Non-pigmented ciliary epithelial cell (primary cell): Measurements from ENCODE around the gene SGCD.
"Not testable (repeated sequence)": the region's sequence is repeated elsewhere in the genome, so short reads cannot be mapped to it uniquely, and the experiment has no call there.

Experiments used
- DNase-seq: peaks from one replicate; pipeline ENCODE4 v3.0.0-alpha.2; 2010; ENCODE audit warnings: low read depth

SGCD gene

DNA sequence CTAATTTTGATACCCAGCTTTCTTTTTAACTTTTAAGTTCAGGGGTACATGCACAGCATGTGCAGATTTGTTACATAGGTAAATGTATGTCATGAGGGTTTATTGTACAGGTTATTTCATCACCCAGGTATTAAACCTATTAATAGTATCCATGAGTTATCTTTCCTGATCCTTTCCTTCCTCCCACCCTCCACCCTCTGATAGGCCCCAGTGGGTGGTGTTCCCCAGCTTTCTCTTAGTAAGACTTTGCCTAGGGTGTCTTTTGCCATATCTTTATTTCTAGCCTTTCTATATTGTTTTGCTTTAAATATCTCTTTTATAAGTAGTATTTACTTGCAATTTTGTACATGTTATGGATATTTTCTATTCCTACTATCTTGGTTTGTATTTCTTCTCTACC lies 243.7 kb downstream of the SGCD start:
- DNase-seq: no peak

DNA sequence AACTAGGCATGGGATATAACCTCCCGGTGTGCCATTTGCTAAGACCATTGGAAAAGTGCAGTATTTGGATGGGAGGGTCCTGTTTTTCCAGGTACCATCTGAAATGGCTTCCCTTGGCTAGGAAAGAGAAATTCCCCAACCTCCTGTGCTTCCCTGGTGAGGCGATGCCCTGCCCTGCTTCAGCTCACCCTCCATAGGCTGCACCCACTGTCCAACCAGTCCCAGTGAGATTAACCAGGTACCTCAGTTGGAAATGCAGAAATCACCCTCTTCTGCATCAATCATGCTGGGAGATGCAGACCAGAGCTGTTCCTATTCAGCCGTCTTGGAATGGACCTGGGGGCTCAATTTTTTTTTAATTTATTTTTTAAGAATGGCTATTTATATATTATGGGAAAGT lies 254.8 kb downstream of the SGCD start:
- DNase-seq: no peak

DNA sequence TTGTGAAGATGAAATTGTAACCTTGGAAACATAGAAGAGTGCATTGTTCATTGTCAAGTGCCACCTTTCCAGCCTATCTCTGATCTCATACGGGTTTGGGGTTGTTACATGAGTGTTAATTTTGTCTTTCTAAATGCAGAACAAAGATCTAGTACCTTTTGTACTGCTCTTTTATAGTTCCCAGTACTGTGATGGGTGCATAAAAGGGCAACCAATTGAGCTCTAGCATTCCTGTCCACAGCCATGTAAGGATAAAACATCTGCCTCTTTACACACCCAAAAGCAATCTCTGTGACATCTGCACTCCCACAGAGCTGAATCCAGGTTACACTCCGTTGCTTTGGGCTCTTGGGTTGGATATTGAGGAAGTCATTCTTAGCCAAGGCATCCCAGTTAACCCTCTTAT lies 255.2 kb downstream of the SGCD start:
- no peak for DNase-seq

DNA sequence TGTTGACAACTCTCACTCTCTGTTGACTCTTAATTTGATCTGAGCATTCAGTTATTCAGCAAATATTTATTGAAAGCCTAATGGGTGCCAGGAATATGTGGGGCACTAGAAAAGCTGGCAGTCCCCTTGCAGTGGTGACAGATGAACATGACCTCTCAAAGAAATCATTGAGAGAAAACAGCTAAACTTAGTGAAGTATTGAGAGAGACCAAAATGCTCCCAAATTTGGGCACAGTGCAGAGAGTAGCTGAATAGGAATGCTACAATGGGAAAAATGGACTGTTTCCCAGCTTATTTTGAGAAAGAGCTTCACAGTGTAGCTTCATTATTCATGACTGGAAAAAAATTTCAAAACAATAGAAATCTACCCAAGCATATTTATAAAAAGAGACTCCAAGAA lies 257.9 kb downstream of the SGCD start:
- DNase-seq: no peak

DNA sequence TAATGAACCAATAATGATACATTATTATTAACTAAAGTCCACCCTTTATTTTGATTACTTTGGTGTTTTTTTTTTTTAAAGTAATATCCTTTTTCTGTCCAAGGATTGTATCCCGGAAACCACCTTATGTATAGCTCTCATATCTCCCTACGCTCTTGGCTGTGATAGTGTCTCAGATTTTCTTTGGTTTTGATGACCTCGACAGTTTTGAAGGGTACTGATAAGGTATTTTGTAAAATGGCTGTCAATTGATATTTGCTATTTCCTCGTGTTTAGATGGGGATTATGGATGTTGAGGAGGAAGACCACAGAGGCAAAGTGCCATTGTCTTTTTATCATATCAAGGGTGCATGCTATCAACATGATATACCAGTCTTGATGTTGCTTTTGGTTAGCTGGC lies 259.0 kb downstream of the SGCD start:
- DNase-seq: no peak

DNA sequence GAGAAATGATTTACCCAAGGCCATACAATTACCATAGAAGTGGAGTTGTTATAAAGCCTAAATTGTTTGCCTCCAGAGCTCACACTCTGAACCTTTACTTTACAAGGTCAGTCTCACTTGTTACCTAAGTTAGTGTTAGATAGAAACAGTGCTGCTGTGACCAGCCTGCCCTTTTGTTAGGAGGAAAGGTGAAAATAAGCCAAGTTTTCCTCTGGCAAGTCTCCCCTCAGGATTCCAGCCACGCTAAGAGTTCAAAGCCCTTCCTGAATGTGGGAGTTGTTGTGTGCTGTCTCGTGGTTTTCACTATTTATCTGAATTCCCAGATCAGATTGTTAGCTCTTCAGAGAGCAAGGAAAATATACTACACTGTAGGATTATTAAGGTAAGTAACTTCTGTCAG lies 260.0 kb downstream of the SGCD start:
- no peak for DNase-seq

DNA sequence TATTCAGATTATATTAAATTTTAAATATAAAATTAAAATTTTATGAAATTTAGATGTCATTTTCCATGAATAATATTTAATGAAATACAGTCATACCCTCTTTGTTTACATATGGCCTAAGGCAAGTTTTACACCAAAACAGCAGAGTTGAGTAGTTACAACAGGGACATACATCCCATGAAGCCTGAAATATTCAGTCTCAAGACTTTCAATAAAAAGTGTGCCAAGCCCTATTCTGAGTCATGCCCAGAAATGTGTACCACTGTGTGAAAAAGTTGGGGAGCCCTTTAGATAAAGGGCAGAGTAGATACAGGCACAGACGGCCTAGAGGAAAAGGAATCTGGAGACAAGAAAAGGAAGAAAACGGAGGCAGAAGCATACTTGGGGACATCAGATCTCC lies 261.3 kb downstream of the SGCD start:
- no peak for DNase-seq

DNA sequence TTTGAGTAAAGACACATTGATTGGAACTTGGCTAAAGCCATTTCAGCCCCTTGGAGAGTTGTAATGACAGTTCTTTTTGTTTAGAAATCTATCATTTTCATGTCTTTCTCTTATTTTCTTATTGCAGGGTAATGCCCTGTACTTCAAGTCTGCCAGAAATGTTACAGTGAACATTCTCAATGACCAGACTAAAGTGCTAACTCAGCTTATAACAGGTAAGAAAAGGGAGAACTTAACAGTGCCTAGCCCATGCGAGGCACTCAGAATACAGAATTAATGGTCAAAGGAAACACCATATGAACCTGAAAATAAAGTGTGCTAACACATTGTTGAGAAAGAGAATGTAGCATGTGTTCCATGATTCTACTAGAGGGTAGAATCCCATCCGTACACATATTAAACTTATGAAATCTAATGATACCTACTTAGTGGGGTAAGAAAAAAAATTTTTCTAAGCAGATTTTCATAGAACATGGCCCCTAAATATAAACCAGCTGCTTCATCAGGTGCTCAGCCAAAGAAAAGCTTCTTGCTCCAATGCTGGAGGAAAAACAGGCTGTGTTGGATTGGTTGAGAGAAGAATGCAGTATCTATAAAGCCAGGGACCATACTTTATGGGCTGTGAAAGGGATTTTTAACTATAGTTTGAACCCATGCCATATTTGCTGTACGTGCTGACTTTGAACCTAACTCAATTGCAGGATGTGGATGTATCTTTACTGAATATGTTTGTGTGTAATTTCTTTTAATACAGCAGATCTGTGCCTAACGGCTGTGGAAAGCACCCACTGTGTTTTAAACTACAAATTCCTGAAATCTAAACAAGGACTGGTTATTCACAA lies 262.4 kb downstream of the SGCD start:
- DNase-seq: no peak

DNA sequence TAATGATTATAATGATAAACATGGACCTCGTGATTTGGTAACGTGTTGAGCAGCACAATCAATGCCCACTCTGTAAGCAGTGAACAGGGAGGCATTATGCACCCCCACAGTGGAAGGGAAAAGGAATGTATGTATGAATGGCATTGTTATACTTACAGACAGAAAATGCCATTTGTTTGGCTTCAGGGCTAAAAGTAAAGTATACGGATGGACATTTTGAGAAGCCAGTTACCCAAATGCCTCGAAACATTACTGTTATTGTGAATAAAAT lies 262.9 kb downstream of the SGCD start:
- DNase-seq: no peak

DNA sequence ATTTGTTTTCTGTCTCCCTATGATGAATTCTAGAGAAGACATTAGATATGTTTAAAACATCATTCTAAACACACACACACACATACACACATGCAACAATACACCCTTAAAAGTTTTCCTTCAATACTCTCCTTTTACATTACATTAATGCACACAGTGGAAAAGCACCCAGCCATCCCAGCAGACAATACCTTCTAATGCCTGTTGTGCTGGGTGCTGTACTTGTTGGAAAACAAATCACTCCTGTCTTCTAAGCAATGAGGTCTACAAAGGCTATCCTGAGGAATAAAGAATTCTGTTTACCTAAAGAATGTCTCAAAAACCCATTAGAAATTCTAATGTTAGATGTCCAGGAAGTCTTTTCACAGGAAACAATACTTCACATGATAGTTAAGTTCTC lies 264.0 kb downstream of the SGCD start:
- no peak for DNase-seq

DNA sequence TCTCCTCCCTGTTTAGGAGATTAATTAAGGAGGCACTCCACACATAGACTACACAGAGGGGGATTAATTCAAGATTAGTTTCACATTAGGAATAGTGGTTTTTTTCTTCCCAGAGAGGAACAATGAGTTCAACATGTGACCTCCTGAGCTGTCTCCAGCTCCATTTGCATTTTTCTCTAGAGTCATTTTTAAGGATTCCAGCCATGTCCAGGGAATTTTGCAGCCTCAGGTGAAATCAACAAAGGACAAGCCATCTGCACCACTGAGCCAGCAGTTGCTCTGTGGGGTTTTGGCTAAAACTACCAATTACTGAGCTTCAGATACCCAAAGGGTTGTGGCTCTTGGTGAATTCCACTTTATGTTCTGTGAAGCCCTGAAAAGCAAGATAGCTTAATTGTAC lies 264.7 kb downstream of the SGCD start:
- no peak for DNase-seq

DNA sequence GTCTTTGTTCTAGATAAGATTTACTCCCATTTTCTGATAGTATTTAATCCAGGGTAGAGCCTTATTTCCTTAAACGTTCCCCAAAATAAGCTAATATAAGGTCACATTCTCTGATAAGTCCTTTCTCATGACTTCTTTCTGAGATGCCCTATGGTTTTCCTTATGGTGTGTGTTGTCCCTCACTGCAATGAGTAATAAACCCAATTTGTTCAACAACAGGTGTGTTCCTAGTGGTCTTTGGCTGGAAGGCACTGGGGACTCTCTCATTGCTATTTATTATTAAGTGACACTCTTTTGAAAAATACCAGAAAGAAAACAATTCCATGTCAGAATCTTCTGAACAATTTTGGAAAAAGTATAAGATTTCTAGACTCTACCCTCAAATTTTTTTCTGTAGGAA lies 266.6 kb downstream of the SGCD start:
- DNase-seq: no peak

DNA sequence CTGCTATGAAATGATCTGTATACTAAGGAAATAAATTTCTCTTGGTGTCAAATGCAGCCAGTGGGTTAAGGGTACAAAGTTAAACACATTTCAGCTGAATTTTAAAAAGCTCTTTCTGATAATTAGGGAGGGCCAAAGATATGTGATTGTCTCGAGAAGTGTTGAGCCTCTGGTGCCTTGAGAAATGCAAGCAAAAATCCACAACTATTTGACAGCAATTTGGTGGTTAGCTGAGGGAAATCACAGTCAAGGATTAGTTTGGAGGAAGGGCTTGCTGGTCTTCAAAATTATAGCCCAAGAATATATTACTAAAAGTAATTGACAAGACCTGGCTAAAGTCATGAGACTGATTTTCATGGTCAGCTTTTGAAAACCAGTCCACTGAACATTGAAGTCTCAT lies 267.4 kb downstream of the SGCD start:
- DNase-seq: no peak

DNA sequence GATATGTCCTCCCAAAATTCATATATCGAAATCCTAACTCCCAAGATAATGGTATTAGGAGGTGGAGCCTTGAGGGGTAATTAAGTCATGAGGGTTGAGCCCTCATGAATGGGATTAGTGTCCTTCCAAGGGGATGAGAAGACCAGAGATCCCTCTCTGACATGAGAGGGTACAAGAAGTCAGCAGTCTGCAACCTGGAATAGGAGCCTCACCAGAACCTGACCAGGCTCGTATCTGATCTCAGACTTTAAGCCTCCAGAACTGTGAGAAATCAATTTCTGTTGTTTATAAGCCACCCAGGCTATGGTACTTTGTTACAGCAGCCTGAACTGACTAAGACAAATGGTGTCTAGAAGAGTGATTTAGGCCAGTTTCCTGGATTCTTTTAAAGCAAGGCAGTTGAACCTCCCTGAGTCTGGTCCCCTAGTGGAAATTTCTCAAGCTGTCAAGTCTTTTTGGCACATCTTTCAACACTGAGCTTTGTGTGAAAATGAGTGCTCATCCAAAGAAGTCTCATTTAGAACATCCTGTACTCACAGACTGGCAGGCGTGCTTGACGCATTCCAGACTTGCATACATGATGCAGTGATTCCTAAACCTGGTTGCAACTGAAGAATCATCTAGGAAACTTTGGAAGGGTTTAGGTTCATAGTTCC lies 268.3 kb downstream of the SGCD start:
- no peak for DNase-seq

DNA sequence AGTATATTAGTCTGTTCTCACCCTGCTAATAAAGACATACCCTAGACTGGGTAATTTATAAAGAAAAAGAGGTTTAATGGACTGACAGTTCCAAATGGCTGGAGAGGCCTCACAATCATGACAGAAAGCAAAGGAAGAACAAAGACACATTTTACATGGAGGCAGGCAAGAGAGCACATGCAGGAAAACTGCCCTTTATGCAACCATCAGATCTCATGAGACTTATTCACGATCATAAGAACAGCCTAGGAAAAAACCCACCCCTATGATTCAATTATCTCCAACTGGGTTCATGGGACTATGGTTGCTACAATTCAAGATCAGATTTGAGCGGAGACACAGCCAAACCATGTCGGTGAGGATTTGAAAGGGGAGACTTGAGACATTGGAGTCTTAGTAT lies 270.3 kb downstream of the SGCD start:
- DNase-seq: no peak

DNA sequence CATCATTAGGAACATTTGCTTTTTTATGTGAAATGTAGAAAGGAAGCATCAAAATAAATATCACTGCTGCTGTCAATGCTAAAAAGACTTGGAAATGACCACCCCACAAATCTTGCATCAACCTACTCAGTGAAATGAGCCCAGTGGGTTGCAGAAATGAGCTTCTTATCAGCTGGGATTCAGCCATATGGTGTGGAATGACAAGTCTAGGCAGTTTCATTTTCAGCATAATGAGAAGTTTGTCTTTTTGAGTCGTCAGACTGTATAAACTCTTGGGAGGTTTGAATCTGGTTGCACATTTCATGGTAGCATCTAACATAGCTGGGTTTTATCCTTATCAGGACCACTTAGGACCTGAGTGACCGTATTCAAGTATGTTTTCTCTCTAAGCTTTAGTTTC lies 272.0 kb downstream of the SGCD start:
- no peak for DNase-seq

DNA sequence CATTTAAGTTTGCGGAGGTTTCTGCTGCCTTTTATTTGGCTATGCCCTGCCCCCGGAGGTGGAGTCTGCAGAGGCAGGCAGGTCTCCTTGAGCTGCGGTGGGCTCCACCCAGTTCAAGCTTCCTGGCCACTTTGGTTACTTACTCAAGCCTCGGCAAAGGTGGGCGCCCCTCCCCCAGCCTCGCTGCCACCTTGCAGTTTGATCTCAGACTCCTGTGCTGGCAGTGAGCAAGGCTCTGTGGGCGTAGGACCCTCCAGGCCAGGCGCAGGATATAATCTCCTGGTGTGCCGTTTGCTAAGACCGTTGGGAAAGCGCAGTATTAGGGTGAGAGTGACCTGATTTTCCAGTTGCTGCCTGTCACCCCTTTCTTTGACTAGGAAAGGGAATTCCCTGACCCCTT lies 283.6 kb downstream of the SGCD start:
- not testable (repeated sequence) for DNase-seq

DNA sequence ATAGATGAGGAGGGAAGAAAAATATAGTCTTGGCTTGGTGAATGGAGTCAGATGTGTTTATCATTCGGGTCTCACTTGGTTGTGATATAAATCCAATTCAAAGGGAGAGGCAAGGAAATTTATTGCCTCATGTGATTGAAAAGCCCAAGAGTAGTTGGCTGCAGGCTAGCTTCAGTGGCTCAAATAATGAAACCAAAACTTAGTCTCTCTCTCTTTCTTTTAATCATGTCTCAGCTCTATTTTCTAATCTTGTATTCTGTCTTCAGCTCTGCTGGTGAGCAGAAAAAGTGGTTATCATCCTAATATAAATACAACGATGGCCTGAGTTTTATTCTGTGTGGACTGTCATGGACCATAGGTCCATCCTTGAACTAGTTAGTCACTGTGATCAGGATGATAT lies 288.9 kb downstream of the SGCD start:
- no peak for DNase-seq

DNA sequence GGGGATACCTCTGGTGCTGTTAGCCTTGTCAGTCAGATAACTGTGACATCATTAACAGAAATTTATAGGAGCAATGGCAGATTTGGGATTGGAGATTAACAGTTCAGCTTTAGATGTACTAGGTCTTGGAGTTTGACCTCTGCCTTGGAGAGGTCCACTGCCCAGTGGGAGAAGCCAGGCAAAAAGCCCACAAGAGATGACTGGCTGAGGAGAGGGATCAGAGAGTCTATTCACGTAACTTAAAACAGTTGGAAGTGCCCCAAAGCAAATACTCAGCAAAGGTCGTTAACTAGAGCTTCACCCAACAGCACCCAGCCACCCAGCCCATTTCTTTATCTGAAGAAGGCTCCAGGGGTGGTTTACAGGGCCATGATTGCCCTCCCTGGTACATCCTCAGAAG lies 290.5 kb downstream of the SGCD start:
- DNase-seq: no peak

DNA sequence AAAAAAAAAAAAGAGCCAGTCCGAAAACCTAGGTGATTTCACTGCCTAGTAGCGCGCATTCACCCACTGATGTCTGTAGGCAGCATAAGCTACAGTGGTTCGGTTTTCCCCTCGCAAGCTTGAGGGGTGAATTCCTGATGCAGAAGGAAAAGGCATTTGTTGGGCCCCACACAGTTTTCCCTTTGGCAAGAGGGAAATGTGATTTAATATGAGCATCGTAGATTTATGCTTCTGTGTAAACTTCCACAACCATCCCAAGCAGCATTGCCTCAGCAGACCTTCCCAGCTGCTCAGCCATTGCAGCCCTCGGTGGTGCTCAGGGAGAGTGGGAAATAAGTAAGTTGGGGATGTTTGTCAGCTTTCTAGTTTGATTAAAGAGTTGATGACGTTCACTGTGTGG lies 291.6 kb downstream of the SGCD start:
- DNase-seq: no peak

DNA sequence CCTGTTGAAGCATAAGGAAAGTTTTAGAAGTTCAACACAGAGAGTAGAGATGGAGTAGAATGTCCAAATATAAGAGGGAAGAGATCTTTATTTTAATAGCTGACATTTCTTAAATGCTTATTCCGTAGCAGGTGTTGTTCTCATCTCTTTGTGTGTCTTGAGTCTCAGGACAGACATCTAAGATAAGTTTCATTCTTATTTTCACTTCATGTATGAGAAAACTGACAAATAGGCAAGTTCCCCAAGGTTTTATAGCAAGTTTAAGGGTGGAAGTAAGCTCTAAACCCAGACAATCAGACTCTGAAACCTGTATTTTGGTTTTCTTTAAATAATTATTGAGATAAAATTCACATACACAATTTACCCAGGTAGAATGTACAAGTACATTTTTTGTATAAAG lies 294.8 kb downstream of the SGCD start:
- DNase-seq: no peak

DNA sequence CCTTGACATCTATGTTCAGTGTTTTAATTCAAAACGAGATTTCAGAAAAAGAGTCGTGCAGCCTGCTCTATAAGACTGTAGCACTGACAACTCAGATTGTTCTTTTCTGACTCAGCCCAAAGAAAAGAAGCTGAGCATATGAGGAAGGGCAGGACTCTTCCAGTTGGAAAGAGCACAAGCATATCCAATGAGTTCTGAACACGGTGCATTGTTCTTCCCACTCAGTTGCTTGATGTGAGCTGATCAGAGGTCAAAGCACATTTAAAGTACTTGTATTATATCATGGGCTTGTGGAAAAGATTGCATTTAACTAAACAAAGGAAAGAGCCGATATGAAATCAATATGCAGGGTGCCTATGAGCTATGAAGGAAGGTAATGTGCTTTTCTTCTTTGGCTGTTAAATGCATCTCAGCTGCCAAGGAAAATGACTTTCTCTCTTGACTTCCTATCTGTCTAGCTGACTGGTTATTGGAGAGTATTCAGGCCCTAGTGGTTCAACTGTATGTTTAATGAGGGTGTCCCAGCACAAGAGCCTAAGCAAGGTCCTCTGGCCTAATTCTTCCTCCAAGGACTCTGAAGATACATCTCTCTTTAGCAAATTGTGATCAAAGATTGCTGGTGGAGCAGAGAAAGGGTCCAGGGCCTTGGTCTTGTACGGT lies 296.5 kb downstream of the SGCD start:
- DNase-seq: no peak

DNA sequence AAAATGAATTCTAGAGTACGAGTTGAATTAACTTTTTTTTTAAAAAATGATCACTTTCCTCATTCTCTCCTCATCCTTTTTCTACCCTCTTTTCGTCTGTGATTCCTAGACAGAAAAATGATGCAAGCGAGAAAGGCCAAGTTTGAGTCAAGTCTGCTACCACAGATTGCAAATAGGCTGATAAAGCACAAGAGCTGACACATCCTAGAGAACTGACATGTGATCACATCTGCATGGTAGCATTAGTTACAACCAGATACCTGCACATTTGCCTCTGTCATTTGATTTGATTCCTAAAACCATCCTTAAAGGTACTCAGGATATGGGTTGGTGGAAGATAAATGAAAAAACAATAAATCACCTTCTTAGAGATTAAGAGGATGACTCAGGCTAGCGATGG lies 297.7 kb downstream of the SGCD start:
- no peak for DNase-seq

DNA sequence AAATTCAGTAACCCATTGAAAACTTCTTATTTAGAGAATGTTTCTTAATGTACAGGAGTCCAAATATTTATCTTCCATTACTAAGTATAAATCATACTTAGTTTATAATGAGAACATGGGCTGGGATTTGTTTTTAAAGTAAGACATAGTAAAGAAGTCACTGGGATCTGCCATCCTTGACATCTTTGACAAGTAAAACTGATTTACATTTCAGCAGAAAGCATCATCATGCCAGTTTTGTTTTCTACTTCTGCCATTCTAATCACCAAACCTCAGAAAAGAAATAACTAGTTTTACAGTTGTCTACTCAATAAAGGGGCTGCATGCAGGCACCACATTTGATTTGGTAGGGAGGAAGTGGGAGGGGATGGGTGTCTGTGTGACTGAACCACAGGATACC lies 301.5 kb downstream of the SGCD start:
- no peak for DNase-seq
